ENCODE measurements around the gene CRYBB1. TPM values are rescaled to one million over a fixed set of nuclear protein-coding genes. Genes with fewer than 3 reads are reported as not detected.

The CRYBB1 gene
- total and polyA plus RNA-seq, 2 experiments from 2014 or later: 1.6 to 3.7 TPM

DNA sequence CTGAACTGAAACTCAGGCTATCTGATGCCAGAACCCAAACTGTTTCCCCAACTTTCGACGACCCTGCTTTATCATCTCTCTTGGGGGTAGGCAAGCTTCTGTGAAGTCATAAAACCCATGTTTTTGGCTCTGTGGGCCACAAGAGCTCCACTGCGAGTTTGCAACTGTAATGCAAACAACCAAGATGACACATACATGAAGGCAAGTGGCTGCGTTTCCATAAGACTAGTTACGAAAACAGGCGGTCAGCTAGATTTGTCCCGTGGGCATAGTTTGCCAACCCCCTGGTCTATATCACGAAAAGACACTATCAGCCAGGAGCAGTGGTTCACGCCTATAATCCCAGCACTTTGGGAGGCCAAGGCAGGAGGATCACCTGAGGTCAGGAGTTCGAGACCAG lies 65.4 kb downstream of the CRYBB1 start:
- Histone ChIP-seq H3K27me3 (ENCODE audit: insufficient read depth) (no peaks in the 10 kb centered on the region), H3K27ac (ENCODE audit: low read depth) (peak overlapping the region; percentile 63), H3K4me2 (no peak overlapping the region), H2AFZ (no peak overlapping the region), H3K4me3 (no peak overlapping the region), H3K9me2 (ENCODE audit: insufficient read depth) (no peaks in the 10 kb centered on the region), H3F3A (replicated peaks; ENCODE audit: low read depth) (peaks cover 48% of the 10 kb centered on the region), H3K79me2 (replicated peaks; ENCODE audit: insufficient read depth) (peaks cover 92% of the 10 kb centered on the region), H3K36me3 (ENCODE audit: insufficient read depth) (no peaks in the 10 kb centered on the region), H4K20me1 (replicated peaks; ENCODE audit: insufficient read depth) (peaks cover 33% of the 10 kb centered on the region), H3K4me1 (ENCODE audit: insufficient read depth) (peaks cover 72% of the 10 kb centered on the region)
- Mint-ChIP-seq H3K9me3 (no peaks in the 10 kb centered on the region), H3K4me1 (peaks cover 72% of the 10 kb centered on the region), H3K27ac (peak overlapping the region; percentile 56; the same call in 1 of the 2 replicates), H3K36me3 (ENCODE audit: low read depth) (peaks cover 12% of the 10 kb centered on the region), H3K27me3 (ENCODE audit: insufficient read depth, low read depth, poor library complexity) (peaks cover 10% of the 10 kb centered on the region), H3K4me3 (no peak overlapping the region)
- ATAC-seq (no peak), DNase-seq (ENCODE audit: low spot score) (no peak)
- TF ChIP-seq JUNB (IDR thresholded peaks at IDR 0.05; ENCODE audit: unreplicated experiment): no peak
- no peak for TF ChIP-seq EZH2phosphoT487 (IDR thresholded peaks at IDR 0.05; ENCODE audit: unreplicated experiment)
- TF ChIP-seq NANOG (IDR thresholded peaks at IDR 0.05; ENCODE audit: borderline replicate concordance): no peak
- no peak for TF ChIP-seq EZH2 (IDR thresholded peaks at IDR 0.05; ENCODE audit: low read depth, unreplicated experiment)
- TF ChIP-seq POLR2AphosphoS5 (IDR thresholded peaks at IDR 0.05; ENCODE audit: low read depth): no peak
- TF ChIP-seq, protein P1, sequence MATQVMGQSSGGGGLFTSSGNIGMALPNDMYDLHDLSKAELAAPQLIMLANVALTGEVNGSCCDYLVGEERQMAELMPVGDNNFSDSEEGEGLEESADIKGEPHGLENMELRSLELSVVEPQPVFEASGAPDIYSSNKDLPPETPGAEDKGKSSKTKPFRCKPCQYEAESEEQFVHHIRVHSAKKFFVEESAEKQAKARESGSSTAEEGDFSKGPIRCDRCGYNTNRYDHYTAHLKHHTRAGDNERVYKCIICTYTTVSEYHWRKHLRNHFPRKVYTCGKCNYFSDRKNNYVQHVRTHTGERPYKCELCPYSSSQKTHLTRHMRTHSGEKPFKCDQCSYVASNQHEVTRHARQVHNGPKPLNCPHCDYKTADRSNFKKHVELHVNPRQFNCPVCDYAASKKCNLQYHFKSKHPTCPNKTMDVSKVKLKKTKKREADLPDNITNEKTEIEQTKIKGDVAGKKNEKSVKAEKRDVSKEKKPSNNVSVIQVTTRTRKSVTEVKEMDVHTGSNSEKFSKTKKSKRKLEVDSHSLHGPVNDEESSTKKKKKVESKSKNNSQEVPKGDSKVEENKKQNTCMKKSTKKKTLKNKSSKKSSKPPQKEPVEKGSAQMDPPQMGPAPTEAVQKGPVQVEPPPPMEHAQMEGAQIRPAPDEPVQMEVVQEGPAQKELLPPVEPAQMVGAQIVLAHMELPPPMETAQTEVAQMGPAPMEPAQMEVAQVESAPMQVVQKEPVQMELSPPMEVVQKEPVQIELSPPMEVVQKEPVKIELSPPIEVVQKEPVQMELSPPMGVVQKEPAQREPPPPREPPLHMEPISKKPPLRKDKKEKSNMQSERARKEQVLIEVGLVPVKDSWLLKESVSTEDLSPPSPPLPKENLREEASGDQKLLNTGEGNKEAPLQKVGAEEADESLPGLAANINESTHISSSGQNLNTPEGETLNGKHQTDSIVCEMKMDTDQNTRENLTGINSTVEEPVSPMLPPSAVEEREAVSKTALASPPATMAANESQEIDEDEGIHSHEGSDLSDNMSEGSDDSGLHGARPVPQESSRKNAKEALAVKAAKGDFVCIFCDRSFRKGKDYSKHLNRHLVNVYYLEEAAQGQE (IDR thresholded peaks at IDR 0.05; ENCODE audit: unreplicated experiment): no peak
- no peak for TF ChIP-seq CREB1 (CRISPR knock-in tag; IDR thresholded peaks at IDR 0.05; ENCODE audit: low read depth)
- TF ChIP-seq, protein P2, sequence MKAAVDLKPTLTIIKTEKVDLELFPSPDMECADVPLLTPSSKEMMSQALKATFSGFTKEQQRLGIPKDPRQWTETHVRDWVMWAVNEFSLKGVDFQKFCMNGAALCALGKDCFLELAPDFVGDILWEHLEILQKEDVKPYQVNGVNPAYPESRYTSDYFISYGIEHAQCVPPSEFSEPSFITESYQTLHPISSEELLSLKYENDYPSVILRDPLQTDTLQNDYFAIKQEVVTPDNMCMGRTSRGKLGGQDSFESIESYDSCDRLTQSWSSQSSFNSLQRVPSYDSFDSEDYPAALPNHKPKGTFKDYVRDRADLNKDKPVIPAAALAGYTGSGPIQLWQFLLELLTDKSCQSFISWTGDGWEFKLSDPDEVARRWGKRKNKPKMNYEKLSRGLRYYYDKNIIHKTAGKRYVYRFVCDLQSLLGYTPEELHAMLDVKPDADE (IDR thresholded peaks at IDR 0.05): no peak
- TF ChIP-seq, protein P3, sequence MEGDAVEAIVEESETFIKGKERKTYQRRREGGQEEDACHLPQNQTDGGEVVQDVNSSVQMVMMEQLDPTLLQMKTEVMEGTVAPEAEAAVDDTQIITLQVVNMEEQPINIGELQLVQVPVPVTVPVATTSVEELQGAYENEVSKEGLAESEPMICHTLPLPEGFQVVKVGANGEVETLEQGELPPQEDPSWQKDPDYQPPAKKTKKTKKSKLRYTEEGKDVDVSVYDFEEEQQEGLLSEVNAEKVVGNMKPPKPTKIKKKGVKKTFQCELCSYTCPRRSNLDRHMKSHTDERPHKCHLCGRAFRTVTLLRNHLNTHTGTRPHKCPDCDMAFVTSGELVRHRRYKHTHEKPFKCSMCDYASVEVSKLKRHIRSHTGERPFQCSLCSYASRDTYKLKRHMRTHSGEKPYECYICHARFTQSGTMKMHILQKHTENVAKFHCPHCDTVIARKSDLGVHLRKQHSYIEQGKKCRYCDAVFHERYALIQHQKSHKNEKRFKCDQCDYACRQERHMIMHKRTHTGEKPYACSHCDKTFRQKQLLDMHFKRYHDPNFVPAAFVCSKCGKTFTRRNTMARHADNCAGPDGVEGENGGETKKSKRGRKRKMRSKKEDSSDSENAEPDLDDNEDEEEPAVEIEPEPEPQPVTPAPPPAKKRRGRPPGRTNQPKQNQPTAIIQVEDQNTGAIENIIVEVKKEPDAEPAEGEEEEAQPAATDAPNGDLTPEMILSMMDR (conservative IDR thresholded peaks at IDR 0.05; ENCODE audit: low read depth in 2 of 2): no peak
- no peak for TF ChIP-seq ZNF331 (CRISPR knock-in tag; IDR thresholded peaks at IDR 0.05; ENCODE audit: low read depth)
- TF ChIP-seq, protein P4, sequence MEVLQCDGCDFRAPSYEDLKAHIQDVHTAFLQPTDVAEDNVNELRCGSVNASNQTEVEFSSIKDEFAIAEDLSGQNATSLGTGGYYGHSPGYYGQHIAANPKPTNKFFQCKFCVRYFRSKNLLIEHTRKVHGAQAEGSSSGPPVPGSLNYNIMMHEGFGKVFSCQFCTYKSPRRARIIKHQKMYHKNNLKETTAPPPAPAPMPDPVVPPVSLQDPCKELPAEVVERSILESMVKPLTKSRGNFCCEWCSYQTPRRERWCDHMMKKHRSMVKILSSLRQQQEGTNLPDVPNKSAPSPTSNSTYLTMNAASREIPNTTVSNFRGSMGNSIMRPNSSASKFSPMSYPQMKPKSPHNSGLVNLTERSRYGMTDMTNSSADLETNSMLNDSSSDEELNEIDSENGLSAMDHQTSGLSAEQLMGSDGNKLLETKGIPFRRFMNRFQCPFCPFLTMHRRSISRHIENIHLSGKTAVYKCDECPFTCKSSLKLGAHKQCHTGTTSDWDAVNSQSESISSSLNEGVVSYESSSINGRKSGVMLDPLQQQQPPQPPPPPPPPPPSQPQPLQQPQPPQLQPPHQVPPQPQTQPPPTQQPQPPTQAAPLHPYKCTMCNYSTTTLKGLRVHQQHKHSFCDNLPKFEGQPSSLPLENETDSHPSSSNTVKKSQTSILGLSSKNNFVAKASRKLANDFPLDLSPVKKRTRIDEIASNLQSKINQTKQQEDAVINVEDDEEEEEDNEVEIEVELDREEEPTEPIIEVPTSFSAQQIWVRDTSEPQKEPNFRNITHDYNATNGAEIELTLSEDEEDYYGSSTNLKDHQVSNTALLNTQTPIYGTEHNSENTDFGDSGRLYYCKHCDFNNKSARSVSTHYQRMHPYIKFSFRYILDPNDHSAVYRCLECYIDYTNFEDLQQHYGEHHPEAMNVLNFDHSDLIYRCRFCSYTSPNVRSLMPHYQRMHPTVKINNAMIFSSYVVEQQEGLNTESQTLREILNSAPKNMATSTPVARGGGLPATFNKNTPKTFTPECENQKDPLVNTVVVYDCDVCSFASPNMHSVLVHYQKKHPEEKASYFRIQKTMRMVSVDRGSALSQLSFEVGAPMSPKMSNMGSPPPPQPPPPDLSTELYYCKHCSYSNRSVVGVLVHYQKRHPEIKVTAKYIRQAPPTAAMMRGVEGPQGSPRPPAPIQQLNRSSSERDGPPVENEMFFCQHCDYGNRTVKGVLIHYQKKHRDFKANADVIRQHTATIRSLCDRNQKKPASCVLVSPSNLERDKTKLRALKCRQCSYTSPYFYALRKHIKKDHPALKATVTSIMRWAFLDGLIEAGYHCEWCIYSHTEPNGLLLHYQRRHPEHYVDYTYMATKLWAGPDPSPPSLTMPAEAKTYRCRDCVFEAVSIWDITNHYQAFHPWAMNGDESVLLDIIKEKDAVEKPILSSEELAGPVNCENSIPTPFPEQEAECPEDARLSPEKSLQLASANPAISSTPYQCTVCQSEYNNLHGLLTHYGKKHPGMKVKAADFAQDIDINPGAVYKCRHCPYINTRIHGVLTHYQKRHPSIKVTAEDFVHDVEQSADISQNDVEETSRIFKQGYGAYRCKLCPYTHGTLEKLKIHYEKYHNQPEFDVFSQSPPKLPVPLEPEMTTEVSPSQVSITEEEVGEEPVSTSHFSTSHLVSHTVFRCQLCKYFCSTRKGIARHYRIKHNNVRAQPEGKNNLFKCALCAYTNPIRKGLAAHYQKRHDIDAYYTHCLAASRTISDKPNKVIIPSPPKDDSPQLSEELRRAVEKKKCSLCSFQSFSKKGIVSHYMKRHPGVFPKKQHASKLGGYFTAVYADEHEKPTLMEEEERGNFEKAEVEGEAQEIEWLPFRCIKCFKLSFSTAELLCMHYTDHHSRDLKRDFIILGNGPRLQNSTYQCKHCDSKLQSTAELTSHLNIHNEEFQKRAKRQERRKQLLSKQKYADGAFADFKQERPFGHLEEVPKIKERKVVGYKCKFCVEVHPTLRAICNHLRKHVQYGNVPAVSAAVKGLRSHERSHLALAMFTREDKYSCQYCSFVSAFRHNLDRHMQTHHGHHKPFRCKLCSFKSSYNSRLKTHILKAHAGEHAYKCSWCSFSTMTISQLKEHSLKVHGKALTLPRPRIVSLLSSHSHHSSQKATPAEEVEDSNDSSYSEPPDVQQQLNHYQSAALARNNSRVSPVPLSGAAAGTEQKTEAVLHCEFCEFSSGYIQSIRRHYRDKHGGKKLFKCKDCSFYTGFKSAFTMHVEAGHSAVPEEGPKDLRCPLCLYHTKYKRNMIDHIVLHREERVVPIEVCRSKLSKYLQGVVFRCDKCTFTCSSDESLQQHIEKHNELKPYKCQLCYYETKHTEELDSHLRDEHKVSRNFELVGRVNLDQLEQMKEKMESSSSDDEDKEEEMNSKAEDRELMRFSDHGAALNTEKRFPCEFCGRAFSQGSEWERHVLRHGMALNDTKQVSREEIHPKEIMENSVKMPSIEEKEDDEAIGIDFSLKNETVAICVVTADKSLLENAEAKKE (CRISPR knock-in tag; IDR thresholded peaks at IDR 0.05): no peak
- no peak for TF ChIP-seq STAT1 (IDR thresholded peaks at IDR 0.05; ENCODE audit: unreplicated experiment)
- TF ChIP-seq ZNF114 (CRISPR knock-in tag; IDR thresholded peaks at IDR 0.05): no peak
